Neural progenitor cell (in vitro differentiated cells): Measurements from ENCODE around the gene TSPAN3.

ENCODE experiments used
- CTCF ChIP-seq: fragments of 200-600 bp; sonication (generic); IDR thresholded peaks from 2 replicates; pipeline ENCODE4 v1.5.1; 2017; ENCODE audit warnings: antibody characterized with exemption, mild to moderate bottlenecking
- EZH2 ChIP-seq: fragments of 200-600 bp; sonication (generic); IDR thresholded peaks from 2 replicates; pipeline ENCODE4 v1.6.1; 2017; ENCODE audit warnings: antibody characterized with exemption, mild to moderate bottlenecking, moderate library complexity

GRCh38 chr15:77048135-77048876 lies 22.6 kb downstream of the TSPAN3 start:
- TF ChIP-seq CTCF (no peak), EZH2 (no peak)
